Loucy (cell line): ENCODE results near the gene GIPC3.

Source experiments
- H2AFZ ChIP-seq: fragments of 200-600 bp; sonication (generic); 2 replicates; pipeline ENCODE4 v1.6.0; 2016; ENCODE audit warnings: antibody characterized with exemption, mild to moderate bottlenecking, low read length, moderate library complexity
- H3F3A ChIP-seq: fragments of 200-600 bp; 2 replicates; pipeline ENCODE4 v1.6.0; 2016; ENCODE audit warnings: antibody characterized with exemption, low read depth, mild to moderate bottlenecking
- H3K27me3 ChIP-seq: fragments of 200-600 bp; sonication (generic); 2 replicates; pipeline ENCODE4 v1.6.1; 2014; ENCODE audit warnings: low read length, mild to moderate bottlenecking; ENCODE audit not compliant: insufficient read depth, poor library complexity, severe bottlenecking
- H3K36me3 ChIP-seq: fragments of 200-600 bp; sonication (generic); 2 replicates; pipeline ENCODE4 v1.6.1; 2016; ENCODE audit warnings: low read length; ENCODE audit not compliant: insufficient read depth
- H3K4me1 ChIP-seq: fragments of 200-600 bp; sonication (generic); 2 replicates; pipeline ENCODE4 v1.5.1; 2014; ENCODE audit warnings: low read length, mild to moderate bottlenecking; ENCODE audit not compliant: insufficient read depth, poor library complexity, severe bottlenecking
- H3K4me2 ChIP-seq: fragments of 200-600 bp; sonication (generic); 2 replicates; pipeline ENCODE4 v1.6.0; 2014; ENCODE audit warnings: antibody characterized with exemption, low read length, low read depth, mild to moderate bottlenecking; ENCODE audit not compliant: poor library complexity, severe bottlenecking
- H3K4me3 ChIP-seq: fragments of 200-600 bp; sonication (generic); 2 replicates; pipeline ENCODE4 v1.5.1; 2014; ENCODE audit warnings: low read length, mild to moderate bottlenecking, mixed read lengths; ENCODE audit not compliant: poor library complexity, severe bottlenecking
- H3K79me2 ChIP-seq: fragments of 200-600 bp; sonication (generic); 2 replicates; pipeline ENCODE4 v1.6.1; 2014; ENCODE audit warnings: low read length; ENCODE audit not compliant: insufficient read depth
- H3K9ac ChIP-seq: fragments of 200-600 bp; sonication (generic); 2 replicates; pipeline ENCODE4 v1.6.0; 2014; ENCODE audit warnings: mild to moderate bottlenecking, low read depth, low read length, moderate library complexity; ENCODE audit not compliant: poor library complexity, severe bottlenecking
- H3K9me2 ChIP-seq: fragments of 200-600 bp; sonication (generic); replicated peaks from 2 replicates; pipeline ENCODE4 v1.6.1; 2016; ENCODE audit warnings: low read depth, low read length, mixed read lengths
- H3K9me3 ChIP-seq: fragments of 200-600 bp; sonication (generic); 2 replicates; pipeline ENCODE4 v1.6.1; 2014; ENCODE audit warnings: mild to moderate bottlenecking, antibody characterized with exemption, low read length, low read depth; ENCODE audit not compliant: insufficient read depth
- H4K20me1 ChIP-seq: fragments of 200-600 bp; sonication (generic); 2 replicates; pipeline ENCODE4 v1.6.0; 2014; ENCODE audit warnings: antibody characterized with exemption, low read length, mild to moderate bottlenecking; ENCODE audit not compliant: insufficient read depth, poor library complexity, severe bottlenecking
- CTCF ChIP-seq: fragments of 200-600 bp; sonication (generic); conservative IDR thresholded peaks from 2 replicates; pipeline ENCODE4 v1.5.1; 2014; ENCODE audit warnings: mild to moderate bottlenecking, antibody characterized with exemption, low read length
- EZH2phosphoT487 ChIP-seq: fragments of 200-600 bp; IDR thresholded peaks from 2 replicates; pipeline ENCODE4 v1.6.1; 2018; ENCODE audit warnings: antibody characterized with exemption, mild to moderate bottlenecking, moderate library complexity, borderline replicate concordance

Gene GIPC3, protein sequence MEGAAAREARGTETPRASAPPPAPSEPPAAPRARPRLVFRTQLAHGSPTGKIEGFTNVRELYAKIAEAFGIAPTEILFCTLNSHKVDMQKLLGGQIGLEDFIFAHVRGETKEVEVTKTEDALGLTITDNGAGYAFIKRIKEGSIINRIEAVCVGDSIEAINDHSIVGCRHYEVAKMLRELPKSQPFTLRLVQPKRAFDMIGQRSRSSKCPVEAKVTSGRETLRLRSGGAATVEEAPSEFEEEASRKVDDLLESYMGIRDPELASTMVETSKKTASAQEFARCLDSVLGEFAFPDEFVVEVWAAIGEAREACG

GRCh38 chr19:3585301-3586126 is at the start of gene GIPC3:
Gene GIPC3 (plus strand): TSS chr19:3585478. CDS start chr19:3585598, 120 bp downstream.
- H4K20me1 ChIP-seq: no peaks in the 10 kb centered on the region
- no peak within 1 kb of the TSS for H3K9ac ChIP-seq
- no peak within 1 kb of the TSS for H2AFZ ChIP-seq
- H3K9me3 ChIP-seq: no peaks in the 10 kb centered on the region
- no peaks in the 10 kb centered on the region for H3K4me1 ChIP-seq
- no peak within 1 kb of the TSS for H3K4me3 ChIP-seq
- H3K4me2 ChIP-seq: no peak within 1 kb of the TSS
- TF ChIP-seq EZH2phosphoT487: no peak
- TF ChIP-seq CTCF: no peak
- H3K27me3 ChIP-seq: no peaks in the 10 kb centered on the region
- no peaks in the 10 kb centered on the region for H3F3A ChIP-seq
- no peaks in the 10 kb centered on the region for H3K36me3 ChIP-seq
- H3K9me2 ChIP-seq: no peaks in the 10 kb centered on the region
- no peaks in the 10 kb centered on the region for H3K79me2 ChIP-seq

DNA sequence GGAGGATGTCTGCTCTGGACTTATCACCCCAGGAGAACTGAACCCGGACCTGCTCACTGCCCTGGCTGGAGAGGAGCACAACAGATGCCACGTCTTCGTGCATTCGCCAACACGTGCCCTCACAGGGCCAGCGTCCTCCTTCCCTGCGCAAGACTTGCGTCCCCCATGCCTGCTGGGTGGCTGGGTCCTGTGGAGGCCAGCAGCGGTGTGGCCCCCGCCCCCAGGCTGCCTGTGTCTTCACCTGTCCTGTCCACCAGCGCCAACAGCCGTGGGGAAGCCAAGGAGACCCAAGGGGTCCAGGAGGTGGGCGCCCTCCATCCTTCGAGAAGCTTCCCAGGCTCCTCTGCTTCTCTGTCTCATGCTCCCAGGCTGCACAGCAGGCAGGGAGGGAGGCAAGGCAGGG is 49.7 kb upstream of the GIPC3 start:
- Histone ChIP-seq H3K4me1 (no peaks in the 10 kb centered on the region), H3K79me2 (no peaks in the 10 kb centered on the region), H4K20me1 (no peaks in the 10 kb centered on the region), H3F3A (no peaks in the 10 kb centered on the region), H3K9ac (no peak overlapping the region), H3K36me3 (peaks cover 65% of the 10 kb centered on the region; the same call in 1 of the 2 replicates), H2AFZ (no peak overlapping the region), H3K27me3 (no peaks in the 10 kb centered on the region), H3K9me3 (no peaks in the 10 kb centered on the region), H3K4me3 (no peak overlapping the region), H3K9me2 (no peaks in the 10 kb centered on the region), H3K4me2 (no peak overlapping the region)
- no peak for TF ChIP-seq CTCF
- no peak for TF ChIP-seq EZH2phosphoT487

DNA sequence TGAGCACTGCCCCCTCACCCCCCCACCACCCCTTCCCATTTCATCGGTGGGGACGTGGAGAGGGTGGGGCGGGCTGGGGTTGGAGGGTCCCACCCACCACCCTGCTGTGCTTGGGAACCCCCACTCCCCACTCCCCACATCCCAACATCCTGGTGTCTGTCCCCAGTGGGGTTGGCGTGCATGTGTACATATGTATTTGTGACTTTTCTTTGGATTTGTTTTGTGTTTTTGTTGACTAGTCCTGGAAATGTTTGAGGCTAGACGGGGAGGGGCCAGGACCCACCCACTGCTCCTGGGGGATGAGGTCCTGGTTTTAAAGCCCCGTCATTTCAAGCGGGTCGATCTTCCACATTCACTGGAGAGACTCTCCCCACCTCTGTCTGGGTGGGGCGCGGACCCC is 49.3 kb upstream of the GIPC3 start:
- H3K27me3 ChIP-seq: no peaks in the 10 kb centered on the region
- no peak overlapping the region for H3K9ac ChIP-seq
- no peaks in the 10 kb centered on the region for H3K9me2 ChIP-seq
- no peaks in the 10 kb centered on the region for H3K79me2 ChIP-seq
- no peak overlapping the region for H3K4me2 ChIP-seq
- H3F3A ChIP-seq: no peaks in the 10 kb centered on the region
- TF ChIP-seq CTCF (no peak), EZH2phosphoT487 (no peak)
- no peak overlapping the region for H3K4me3 ChIP-seq
- H3K9me3 ChIP-seq: no peaks in the 10 kb centered on the region
- H2AFZ ChIP-seq: no peak overlapping the region
- no peaks in the 10 kb centered on the region for H3K4me1 ChIP-seq
- no peaks in the 10 kb centered on the region for H4K20me1 ChIP-seq
- peaks cover 61% of the 10 kb centered on the region; the same call in 1 of the 2 replicates for H3K36me3 ChIP-seq
